K562 (cell line): ENCODE results near the gene JMY.

ENCODE experiments used
- GTF2F1 ChIP-seq: IDR thresholded peaks from 2 replicates; pipeline ENCODE4 v1.6.1; 2011; ENCODE audit warnings: low read depth, low read length, improper control_type of control experiment
- HDAC6 ChIP-seq: IDR thresholded peaks from 2 replicates; pipeline ENCODE4 v1.6.1; 2012; ENCODE audit warnings: low read depth, mild to moderate bottlenecking, control low read depth, inconsistent platforms, low read length, moderate library complexity
- POLR2A ChIP-seq: fragments of 450-650 bp; conservative IDR thresholded peaks from 2 replicates; pipeline ENCODE4 v1.6.1; 2016
- SMAD3 ChIP-seq: fragments of 450-650 bp; formaldehyde crosslinking; conservative IDR thresholded peaks from 2 replicates; pipeline ENCODE4 v1.4.0; 2020; ENCODE audit warnings: mild to moderate bottlenecking
- TF ChIP-seq, protein P1 (sequence below), 3 experiments: IDR thresholded peaks in 2 of 3; conservative IDR thresholded peaks in 1 of 3; 2 replicates each; pipeline ENCODE4 v1.5.1; 2011 to 2012; ENCODE audit warnings: low read length in 3 of 3, mild to moderate bottlenecking in 3 of 3, control low read depth in 2 of 3, improper control_type of control experiment in 1 of 3, inconsistent platforms in 1 of 3, low read depth in 1 of 3, mixed read lengths in 1 of 3, moderate library complexity in 1 of 3; ENCODE audit not compliant: insufficient read depth in 2 of 3
- TF ChIP-seq, protein P2 (sequence below): fragments of 250-450 bp; sonication (Bioruptor Pico); IDR thresholded peaks from 2 replicates; pipeline ENCODE4 v1.5.0; 2021; ENCODE audit warnings: mild to moderate bottlenecking, borderline replicate concordance
- TF ChIP-seq, protein P3 (sequence below): sonication (generic); formaldehyde crosslinking; IDR thresholded peaks from 2 replicates; pipeline ENCODE4 v1.8.0; 2022; ENCODE audit warnings: mild to moderate bottlenecking, missing genetic modification reagents
- TF ChIP-seq, protein P4 (sequence below), 2 experiments: fragments of 450-650 bp; conservative IDR thresholded peaks; 2 replicates each; pipeline ENCODE4 v1.6.1; 2017; ENCODE audit warnings: mild to moderate bottlenecking in 2 of 2, moderate library complexity in 2 of 2
- TF ChIP-seq, protein P5 (sequence below): sonication (generic); formaldehyde crosslinking; IDR thresholded peaks from 2 replicates; pipeline ENCODE4 v1.5.0; 2020; ENCODE audit warnings: missing genetic modification reagents

DNA sequence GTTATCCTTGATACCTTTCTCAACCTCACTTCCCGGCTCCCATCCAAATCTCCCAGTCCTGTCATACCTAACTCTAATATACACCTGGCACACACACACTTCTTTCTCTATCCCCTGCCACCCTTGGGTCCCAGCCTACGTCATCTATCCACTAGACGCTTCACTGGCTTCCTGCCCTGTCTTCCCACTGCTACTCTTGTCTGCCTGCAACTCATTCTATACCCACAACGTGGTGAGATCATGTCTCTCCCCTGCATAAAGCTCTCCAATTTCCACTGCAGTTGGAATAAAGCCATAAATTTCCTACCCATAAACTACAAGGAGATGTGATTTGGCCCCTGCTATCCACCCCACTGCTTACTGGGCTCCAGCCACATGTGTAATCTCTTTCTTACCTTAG is 93.5 kb downstream of the JMY start:
- TF ChIP-seq, protein P1, sequence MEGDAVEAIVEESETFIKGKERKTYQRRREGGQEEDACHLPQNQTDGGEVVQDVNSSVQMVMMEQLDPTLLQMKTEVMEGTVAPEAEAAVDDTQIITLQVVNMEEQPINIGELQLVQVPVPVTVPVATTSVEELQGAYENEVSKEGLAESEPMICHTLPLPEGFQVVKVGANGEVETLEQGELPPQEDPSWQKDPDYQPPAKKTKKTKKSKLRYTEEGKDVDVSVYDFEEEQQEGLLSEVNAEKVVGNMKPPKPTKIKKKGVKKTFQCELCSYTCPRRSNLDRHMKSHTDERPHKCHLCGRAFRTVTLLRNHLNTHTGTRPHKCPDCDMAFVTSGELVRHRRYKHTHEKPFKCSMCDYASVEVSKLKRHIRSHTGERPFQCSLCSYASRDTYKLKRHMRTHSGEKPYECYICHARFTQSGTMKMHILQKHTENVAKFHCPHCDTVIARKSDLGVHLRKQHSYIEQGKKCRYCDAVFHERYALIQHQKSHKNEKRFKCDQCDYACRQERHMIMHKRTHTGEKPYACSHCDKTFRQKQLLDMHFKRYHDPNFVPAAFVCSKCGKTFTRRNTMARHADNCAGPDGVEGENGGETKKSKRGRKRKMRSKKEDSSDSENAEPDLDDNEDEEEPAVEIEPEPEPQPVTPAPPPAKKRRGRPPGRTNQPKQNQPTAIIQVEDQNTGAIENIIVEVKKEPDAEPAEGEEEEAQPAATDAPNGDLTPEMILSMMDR (IDR thresholded peaks at IDR 0.05 in 2 of 3, conservative IDR thresholded peaks at IDR 0.05 in 1 of 3; ENCODE audit: insufficient read depth in 2 of 3, low read depth in 1 of 3, low read length in 3 of 3), result no peak
- TF ChIP-seq, protein P2, sequence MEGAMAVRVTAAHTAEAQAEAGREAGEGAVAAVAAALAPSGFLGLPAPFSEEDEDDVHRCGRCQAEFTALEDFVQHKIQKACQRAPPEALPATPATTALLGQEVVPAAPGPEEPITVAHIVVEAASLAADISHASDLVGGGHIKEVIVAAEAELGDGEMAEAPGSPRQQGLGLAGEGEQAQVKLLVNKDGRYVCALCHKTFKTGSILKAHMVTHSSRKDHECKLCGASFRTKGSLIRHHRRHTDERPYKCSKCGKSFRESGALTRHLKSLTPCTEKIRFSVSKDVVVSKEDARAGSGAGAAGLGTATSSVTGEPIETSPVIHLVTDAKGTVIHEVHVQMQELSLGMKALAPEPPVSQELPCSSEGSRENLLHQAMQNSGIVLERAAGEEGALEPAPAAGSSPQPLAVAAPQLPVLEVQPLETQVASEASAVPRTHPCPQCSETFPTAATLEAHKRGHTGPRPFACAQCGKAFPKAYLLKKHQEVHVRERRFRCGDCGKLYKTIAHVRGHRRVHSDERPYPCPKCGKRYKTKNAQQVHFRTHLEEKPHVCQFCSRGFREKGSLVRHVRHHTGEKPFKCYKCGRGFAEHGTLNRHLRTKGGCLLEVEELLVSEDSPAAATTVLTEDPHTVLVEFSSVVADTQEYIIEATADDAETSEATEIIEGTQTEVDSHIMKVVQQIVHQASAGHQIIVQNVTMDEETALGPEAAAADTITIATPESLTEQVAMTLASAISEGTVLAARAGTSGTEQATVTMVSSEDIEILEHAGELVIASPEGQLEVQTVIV (CRISPR knock-in tag), result no peak
- TF ChIP-seq GTF2F1 (no peak), HDAC6 (no peak), SMAD3 (no peak), POLR2A (no peak)
- TF ChIP-seq, protein P3, sequence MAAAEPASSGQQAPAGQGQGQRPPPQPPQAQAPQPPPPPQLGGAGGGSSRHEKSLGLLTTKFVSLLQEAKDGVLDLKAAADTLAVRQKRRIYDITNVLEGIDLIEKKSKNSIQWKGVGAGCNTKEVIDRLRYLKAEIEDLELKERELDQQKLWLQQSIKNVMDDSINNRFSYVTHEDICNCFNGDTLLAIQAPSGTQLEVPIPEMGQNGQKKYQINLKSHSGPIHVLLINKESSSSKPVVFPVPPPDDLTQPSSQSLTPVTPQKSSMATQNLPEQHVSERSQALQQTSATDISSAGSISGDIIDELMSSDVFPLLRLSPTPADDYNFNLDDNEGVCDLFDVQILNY (CRISPR knock-in tag), result no peak
- TF ChIP-seq, protein P4, sequence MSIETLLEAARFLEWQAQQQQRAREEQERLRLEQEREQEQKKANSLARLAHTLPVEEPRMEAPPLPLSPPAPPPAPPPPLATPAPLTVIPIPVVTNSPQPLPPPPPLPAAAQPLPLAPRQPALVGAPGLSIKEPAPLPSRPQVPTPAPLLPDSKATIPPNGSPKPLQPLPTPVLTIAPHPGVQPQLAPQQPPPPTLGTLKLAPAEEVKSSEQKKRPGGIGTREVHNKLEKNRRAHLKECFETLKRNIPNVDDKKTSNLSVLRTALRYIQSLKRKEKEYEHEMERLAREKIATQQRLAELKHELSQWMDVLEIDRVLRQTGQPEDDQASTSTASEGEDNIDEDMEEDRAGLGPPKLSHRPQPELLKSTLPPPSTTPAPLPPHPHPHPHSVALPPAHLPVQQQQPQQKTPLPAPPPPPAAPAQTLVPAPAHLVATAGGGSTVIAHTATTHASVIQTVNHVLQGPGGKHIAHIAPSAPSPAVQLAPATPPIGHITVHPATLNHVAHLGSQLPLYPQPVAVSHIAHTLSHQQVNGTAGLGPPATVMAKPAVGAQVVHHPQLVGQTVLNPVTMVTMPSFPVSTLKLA (conservative IDR thresholded peaks at IDR 0.05), result no peak
- TF ChIP-seq, protein P5, sequence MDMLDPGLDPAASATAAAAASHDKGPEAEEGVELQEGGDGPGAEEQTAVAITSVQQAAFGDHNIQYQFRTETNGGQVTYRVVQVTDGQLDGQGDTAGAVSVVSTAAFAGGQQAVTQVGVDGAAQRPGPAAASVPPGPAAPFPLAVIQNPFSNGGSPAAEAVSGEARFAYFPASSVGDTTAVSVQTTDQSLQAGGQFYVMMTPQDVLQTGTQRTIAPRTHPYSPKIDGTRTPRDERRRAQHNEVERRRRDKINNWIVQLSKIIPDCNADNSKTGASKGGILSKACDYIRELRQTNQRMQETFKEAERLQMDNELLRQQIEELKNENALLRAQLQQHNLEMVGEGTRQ (CRISPR knock-in tag), result no peak
